Esophagus squamous epithelium (tissue), 5 donors: Measurements from ENCODE around the gene PEG3. TPM values are rescaled to one million over a fixed set of nuclear protein-coding genes. Genes with fewer than 3 reads are reported as not detected.
"Not testable (repeated sequence)": the region's sequence is repeated elsewhere in the genome, so short reads cannot be mapped to it uniquely, and the experiment has no call there.

Source experiments
- DNase-seq: peaks from one replicate; lab custom pipeline; 2025; lab: John Stamatoyannopoulos, UW
- H3K27ac ChIP-seq, 4 donors: fragments of 200-600 bp; sonication (generic); one replicate each; pipeline ENCODE4 v1.5.1; 2016 to 2019; ENCODE audit warnings: mild to moderate bottlenecking in 1 of 4
- H3K27me3 ChIP-seq, 4 donors: fragments of 200-600 bp; sonication (generic); 1 replicate in 3 of 4; 2 replicates in 1 of 4; pipeline versions ENCODE4 v1.5.1 to v1.6.0; 2017 to 2021; ENCODE audit warnings: antibody characterized with exemption in 1 of 4
- H3K36me3 ChIP-seq, 3 donors: fragments of 200-600 bp; sonication (generic); one replicate each; pipeline ENCODE4 v1.5.1; 2016 to 2019
- H3K4me1 ChIP-seq, 3 donors: fragments of 200-600 bp; sonication (generic); one replicate each; pipeline ENCODE4 v1.5.1; 2017 to 2019
- H3K4me3 ChIP-seq, 4 donors: fragments of 200-600 bp; sonication (generic); 1 replicate in 3 of 4; 2 replicates in 1 of 4; pipeline ENCODE4 v1.5.1; 2016 to 2019; ENCODE audit warnings: mild to moderate bottlenecking in 2 of 4, moderate library complexity in 1 of 4
- H3K9me3 ChIP-seq, 3 donors: fragments of 200-600 bp; sonication (generic); one replicate each; pipeline ENCODE4 v1.5.1; 2016 to 2019
- CTCF ChIP-seq, 6 experiments: fragments of 450-650 bp in 4 of 6; fragments of 200-600 bp in 2 of 6; sonication (generic) in 2 of 6; IDR thresholded peaks; one replicate each; pipeline ENCODE4 v1.5.1; 2016 to 2019; ENCODE audit warnings: antibody characterized with exemption in 6 of 6, mild to moderate bottlenecking in 4 of 6, moderate library complexity in 4 of 6
- POLR2A ChIP-seq, 4 donors: fragments of 450-650 bp; IDR thresholded peaks; one replicate each; pipeline ENCODE4 v1.6.1; 2017; ENCODE audit warnings: antibody characterized with exemption in 4 of 4, mild to moderate bottlenecking in 4 of 4, moderate library complexity in 3 of 4
- WGBS, 2 donors: methylation state at CpG; one replicate each; pipeline ENCODE4 v1.1.5; 2018; 5-methylcytosine and 5-hydroxymethylcytosine counted together
- intact Hi-C: fragments of 100-400 bp; cut with DNase I; formaldehyde crosslinking; loops from one replicate; pipeline ENCODE4 v1.15.0; 2022
- total RNA-seq, 4 donors: library from RNA; depleted of rRNA; stranded (reverse); fragments of >200 nt; gene quantifications; one replicate each; pipeline ENCODE4 v1.1.0, GENCODE V29; 2016
- donor health status: DM: yes; HTN: yes; CAD: no.

PEG3 gene
- total RNA-seq, 4 donors from 2014 or later = 0.57 to 4.0 (median 1.9) TPM

- no peak for DNase-seq
- no peak for TF ChIP-seq CTCF (IDR thresholded peaks at IDR 0.05)
- TF ChIP-seq POLR2A (IDR thresholded peaks at IDR 0.05) = no peak
- WGBS, 2 donors = 64 to 79% methylated on average over 3 of the region's 3 CpGs
- Histone ChIP-seq H3K9me3 (peaks cover 0 to 23% (median 3%) of the 10 kb centered on the region in 3 donors), H3K4me1 (no peaks in the 10 kb centered on the region), H3K27ac (no peak overlapping the region), H3K36me3 (no peaks in the 10 kb centered on the region), H3K4me3 (no peak overlapping the region), H3K27me3 (peaks cover 0 to 4% (median 0%) of the 10 kb centered on the region in 4 donors)
- intact Hi-C loops = no loop called here
Measured at GRCh38 chr19:56856822-56857221, 16.3 kb upstream of the PEG3 start.

GRCh38 chr19:56852361-56852760, 11.8 kb upstream of the PEG3 start:
- 89 to 90% methylated on average over 2 of the region's 2 CpGs for WGBS, 2 donors
- H3K27me3 ChIP-seq, H3K27ac ChIP-seq, H3K36me3 ChIP-seq, H3K4me3 ChIP-seq, DNase-seq, H3K4me1 ChIP-seq, intact Hi-C loops: not testable (repeated sequence)
- peaks cover 0 to 24% (median 3%) of the 10 kb centered on the region in 3 donors for H3K9me3 ChIP-seq

- Histone ChIP-seq H3K9me3 (peaks cover 0 to 7% (median 0%) of the 10 kb centered on the region in 3 donors), H3K27me3 (no peaks in the 10 kb centered on the region), H3K4me3 (no peak overlapping the region), H3K4me1 (no peaks in the 10 kb centered on the region), H3K36me3 (no peaks in the 10 kb centered on the region), H3K27ac (no peak overlapping the region)
- DNase-seq = no peak
- intact Hi-C loops = no loop called here
- TF ChIP-seq POLR2A (IDR thresholded peaks at IDR 0.05) (no peak), CTCF (IDR thresholded peaks at IDR 0.05) (no peak)
- WGBS, 2 donors = 71 to 73% methylated on average over 4 of the region's 4 CpGs
Measured at GRCh38 chr19:56848166-56848565, 7.6 kb upstream of the PEG3 start.

- intact Hi-C loops = no loop called here
- peaks cover 0 to 16% (median 0%) of the 10 kb centered on the region in 3 donors for H3K4me1 ChIP-seq
- no peak for DNase-seq
- no peak overlapping the region for H3K27ac ChIP-seq
- no peak overlapping the region for H3K4me3 ChIP-seq
- H3K27me3 ChIP-seq = peaks cover 0 to 12% (median 0%) of the 10 kb centered on the region in 4 donors
- H3K36me3 ChIP-seq = no peaks in the 10 kb centered on the region
- H3K9me3 ChIP-seq = peaks cover 0 to 33% (median 6%) of the 10 kb centered on the region in 3 donors
- 70 to 74% methylated on average over 1 of the region's 1 CpG for WGBS, 2 donors
- TF ChIP-seq POLR2A (IDR thresholded peaks at IDR 0.05) (no peak), CTCF (IDR thresholded peaks at IDR 0.05) (no peak)
Measured at GRCh38 chr19:56842412-56842811, 1.9 kb upstream of the PEG3 start.

GRCh38 chr19:56841193-56841543, 642 bp upstream of the PEG3 start:
- no peak for DNase-seq
- Histone ChIP-seq H3K36me3 (no peaks in the 10 kb centered on the region), H3K27ac (no peak overlapping the region), H3K27me3 (peaks cover 0 to 12% (median 0%) of the 10 kb centered on the region in 4 donors), H3K4me3 (no peak overlapping the region), H3K4me1 (peaks cover 0 to 21% (median 0%) of the 10 kb centered on the region in 3 donors), H3K9me3 (peaks cover 0 to 44% (median 6%) of the 10 kb centered on the region in 3 donors)
- intact Hi-C loops = no loop called here
- WGBS, 2 donors = 48 to 51% methylated on average over 12 of the region's 12 CpGs
- TF ChIP-seq POLR2A (IDR thresholded peaks at IDR 0.05) (no peak), CTCF (IDR thresholded peaks at IDR 0.05) (no peak)
